C4-2B (cell line): ENCODE measurements around the gene ASCC2.

Experiments used
- ZFX ChIP-seq: fragments of 450-650 bp; IDR thresholded peaks from 2 replicates; pipeline ENCODE4 v1.6.1; 2017
- TF ChIP-seq, protein P1 (sequence below): fragments of 450-650 bp; conservative IDR thresholded peaks from 2 replicates; pipeline ENCODE4 v1.5.1; 2017; ENCODE audit warnings: mild to moderate bottlenecking

DNA sequence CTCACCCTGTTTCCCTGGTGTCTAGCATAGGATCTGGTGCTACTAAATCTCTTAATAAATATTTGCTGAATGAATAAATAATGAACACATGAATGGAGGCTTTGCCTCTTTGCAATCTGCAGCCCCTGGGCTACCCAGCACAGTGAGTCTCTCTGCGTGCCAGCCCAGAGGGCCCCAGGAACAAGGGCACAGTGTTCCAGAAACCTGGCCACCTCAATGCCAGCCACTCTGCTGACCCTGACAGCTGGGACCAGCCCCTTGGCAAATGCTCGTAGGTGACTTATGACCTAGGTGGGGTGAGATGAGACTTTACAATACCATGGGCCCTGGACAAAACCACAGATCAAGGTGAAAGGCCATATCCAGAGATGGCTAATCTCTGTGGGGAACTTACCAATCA, 39.3 kb downstream of the ASCC2 start:
- TF ChIP-seq, protein P1, sequence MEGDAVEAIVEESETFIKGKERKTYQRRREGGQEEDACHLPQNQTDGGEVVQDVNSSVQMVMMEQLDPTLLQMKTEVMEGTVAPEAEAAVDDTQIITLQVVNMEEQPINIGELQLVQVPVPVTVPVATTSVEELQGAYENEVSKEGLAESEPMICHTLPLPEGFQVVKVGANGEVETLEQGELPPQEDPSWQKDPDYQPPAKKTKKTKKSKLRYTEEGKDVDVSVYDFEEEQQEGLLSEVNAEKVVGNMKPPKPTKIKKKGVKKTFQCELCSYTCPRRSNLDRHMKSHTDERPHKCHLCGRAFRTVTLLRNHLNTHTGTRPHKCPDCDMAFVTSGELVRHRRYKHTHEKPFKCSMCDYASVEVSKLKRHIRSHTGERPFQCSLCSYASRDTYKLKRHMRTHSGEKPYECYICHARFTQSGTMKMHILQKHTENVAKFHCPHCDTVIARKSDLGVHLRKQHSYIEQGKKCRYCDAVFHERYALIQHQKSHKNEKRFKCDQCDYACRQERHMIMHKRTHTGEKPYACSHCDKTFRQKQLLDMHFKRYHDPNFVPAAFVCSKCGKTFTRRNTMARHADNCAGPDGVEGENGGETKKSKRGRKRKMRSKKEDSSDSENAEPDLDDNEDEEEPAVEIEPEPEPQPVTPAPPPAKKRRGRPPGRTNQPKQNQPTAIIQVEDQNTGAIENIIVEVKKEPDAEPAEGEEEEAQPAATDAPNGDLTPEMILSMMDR: no peak
- no peak; the same call in 1 of the 2 replicates for TF ChIP-seq ZFX
